H9 (cell line): ENCODE results near the gene RPL29. TPM values are rescaled to one million over a fixed set of nuclear protein-coding genes. Genes with fewer than 3 reads are reported as not detected.

Experiments used
- DNase-seq: peaks from one replicate; pipeline ENCODE4 v3.0.0-alpha.2; 2017
- H2AFZ ChIP-seq: one replicate; pipeline ENCODE4 v1.6.1; 2013; ENCODE audit warnings: mild to moderate bottlenecking, low read length, control low read depth, moderate library complexity
- H2AK5ac ChIP-seq: 2 replicates; pipeline ENCODE4 v1.6.1; 2013; ENCODE audit warnings: low read length, control low read depth, mixed read lengths; ENCODE audit not compliant: insufficient read length
- H2BK120ac ChIP-seq: one replicate; pipeline ENCODE4 v1.6.1; 2013; ENCODE audit warnings: low read depth, mild to moderate bottlenecking, low read length, control low read depth, inconsistent platforms; ENCODE audit not compliant: poor library complexity, severe bottlenecking
- H2BK12ac ChIP-seq: 2 replicates; pipeline ENCODE4 v1.6.1; 2013; ENCODE audit warnings: low read length, control low read depth, mixed read lengths, low read depth; ENCODE audit not compliant: insufficient read length
- H2BK15ac ChIP-seq: 2 replicates; pipeline ENCODE4 v1.6.1; 2013; ENCODE audit warnings: low read depth, low read length, control low read depth
- H2BK20ac ChIP-seq: one replicate; pipeline ENCODE4 v1.6.1; 2013; ENCODE audit warnings: low read depth, mild to moderate bottlenecking, low read length, control low read depth, inconsistent platforms; ENCODE audit not compliant: poor library complexity, severe bottlenecking
- H2BK5ac ChIP-seq: 2 replicates; pipeline ENCODE4 v1.6.1; 2013; ENCODE audit warnings: low read length, control low read depth, mixed read lengths; ENCODE audit not compliant: insufficient read length
- H3K14ac ChIP-seq: 2 replicates; pipeline ENCODE4 v1.6.1; 2013; ENCODE audit warnings: low read length, control low read depth; ENCODE audit not compliant: insufficient read depth
- H3K18ac ChIP-seq: 2 replicates; pipeline ENCODE4 v1.6.1; 2013; ENCODE audit warnings: low read depth, mild to moderate bottlenecking, mixed read lengths, low read length, control low read depth; ENCODE audit not compliant: insufficient read length
- H3K23ac ChIP-seq: 2 replicates; pipeline ENCODE4 v1.6.1; 2013; ENCODE audit warnings: low read length, control low read depth, mixed read lengths, low read depth; ENCODE audit not compliant: insufficient read length
- H3K23me2 ChIP-seq: 2 replicates; pipeline ENCODE4 v1.6.1; 2013; ENCODE audit warnings: low read depth, mild to moderate bottlenecking, mixed read lengths, low read length, control low read depth; ENCODE audit not compliant: insufficient read length, poor library complexity, severe bottlenecking
- H3K27ac ChIP-seq: 2 replicates; pipeline ENCODE4 v1.5.1; 2013; ENCODE audit warnings: low read length, control low read depth, mixed read lengths, low read depth; ENCODE audit not compliant: insufficient read length
- H3K27me3 ChIP-seq: 2 replicates; pipeline ENCODE4 v1.6.1; 2013; ENCODE audit warnings: low read length, control low read depth, inconsistent platforms; ENCODE audit not compliant: insufficient read depth
- H3K4ac ChIP-seq: 2 replicates; pipeline ENCODE4 v1.6.1; 2013; ENCODE audit warnings: low read depth, mild to moderate bottlenecking, control low read depth, inconsistent platforms, low read length, moderate library complexity
- H3K4me1 ChIP-seq: 2 replicates; pipeline ENCODE4 v1.6.1; 2013; ENCODE audit warnings: low read length, control low read depth, inconsistent platforms; ENCODE audit not compliant: insufficient read depth
- H3K4me2 ChIP-seq: 2 replicates; pipeline ENCODE4 v1.6.1; 2013; ENCODE audit warnings: low read length, control low read depth, mixed read lengths; ENCODE audit not compliant: insufficient read length, insufficient read depth
- H3K56ac ChIP-seq: 2 replicates; pipeline ENCODE4 v1.6.1; 2013; ENCODE audit warnings: low read depth, mild to moderate bottlenecking, mixed read lengths, low read length, control low read depth; ENCODE audit not compliant: insufficient read length
- H3K79me1 ChIP-seq: 2 replicates; pipeline ENCODE4 v1.6.1; 2013; ENCODE audit warnings: low read depth, mild to moderate bottlenecking, moderate library complexity, low read length, control low read depth, inconsistent platforms; ENCODE audit not compliant: insufficient read depth, poor library complexity, severe bottlenecking
- H3K79me2 ChIP-seq: 2 replicates; pipeline ENCODE4 v1.6.1; 2013; ENCODE audit warnings: low read length, control low read depth, inconsistent platforms; ENCODE audit not compliant: insufficient read depth
- H3K9ac ChIP-seq: 2 replicates; pipeline ENCODE4 v1.6.1; 2013; ENCODE audit warnings: low read length, control low read depth, mixed read lengths; ENCODE audit not compliant: insufficient read length; ENCODE audit errors: extremely low read depth
- H3K9me3 ChIP-seq: one replicate; pipeline ENCODE4 v1.6.1; 2013; ENCODE audit warnings: low read depth, low read length, inconsistent platforms; ENCODE audit not compliant: control insufficient read depth
- H3T11ph ChIP-seq: one replicate; pipeline ENCODE4 v1.6.1; 2013; ENCODE audit warnings: mild to moderate bottlenecking, low read length, control low read depth, inconsistent platforms
- H4K20me1 ChIP-seq: one replicate; pipeline ENCODE4 v1.6.1; 2013; ENCODE audit not compliant: control insufficient read depth, insufficient read length, insufficient read depth
- H4K5ac ChIP-seq: 2 replicates; pipeline ENCODE4 v1.6.1; 2013; ENCODE audit warnings: low read depth, mild to moderate bottlenecking, mixed read lengths, low read length, control low read depth; ENCODE audit not compliant: insufficient read length
- H4K8ac ChIP-seq: replicated peaks from 2 replicates; pipeline ENCODE4 v1.6.1; 2013; ENCODE audit warnings: low read length, control low read depth, mixed read lengths, low read depth; ENCODE audit not compliant: insufficient read length
- H4K91ac ChIP-seq: 2 replicates; pipeline ENCODE4 v1.6.1; 2013; ENCODE audit warnings: low read depth, mild to moderate bottlenecking, moderate library complexity, mixed read lengths, low read length, control low read depth; ENCODE audit not compliant: insufficient read length
- H3K27ac Mint-ChIP-seq, 3 experiments: 2 replicates in 2 of 3; 3 replicates in 1 of 3; pipeline ENCODE4 v1.8.0; 2020 to 2021; ENCODE audit warnings: mixed read lengths in 3 of 3, mild to moderate bottlenecking in 1 of 3, moderate library complexity in 1 of 3
- H3K27me3 Mint-ChIP-seq: 2 replicates; pipeline ENCODE4 v1.8.0; 2021; ENCODE audit warnings: low read depth, mild to moderate bottlenecking, moderate library complexity, mixed read lengths
- H3K36me3 Mint-ChIP-seq, 3 experiments: 2 replicates in 2 of 3; 3 replicates in 1 of 3; pipeline ENCODE4 v1.8.0; 2020 to 2021; ENCODE audit warnings: low read depth in 3 of 3, mixed read lengths in 3 of 3; ENCODE audit not compliant: insufficient read depth in 1 of 3
- H3K4me1 Mint-ChIP-seq, 2 experiments: 2 replicates each; pipeline ENCODE4 v1.8.0; 2020; ENCODE audit warnings: mixed read lengths in 2 of 2
- H3K4me3 Mint-ChIP-seq, 2 experiments: 2 replicates in 1 of 2; 3 replicates in 1 of 2; pipeline ENCODE4 v1.8.0; 2020 to 2021; ENCODE audit warnings: mild to moderate bottlenecking in 2 of 2, mixed read lengths in 2 of 2, moderate library complexity in 1 of 2
- H3K9me3 Mint-ChIP-seq, 2 experiments: 2 replicates in 1 of 2; 3 replicates in 1 of 2; pipeline ENCODE4 v1.8.0; 2020; ENCODE audit warnings: mild to moderate bottlenecking in 2 of 2, mixed read lengths in 2 of 2, moderate library complexity in 1 of 2
- WGBS: extraction: QIAGEN DNeasy Blood & Tissue Kit; methylation state at CpG from one replicate; pipeline ENCODE4 v1.1.7; 2013; ENCODE audit warnings: missing lambda C conversion rate, low lambda C conversion rate, mixed read lengths; ENCODE audit not compliant: insufficient read length; ENCODE audit errors: extremely low coverage; 5-methylcytosine and 5-hydroxymethylcytosine counted together
- total RNA-seq: library from RNA; stranded (reverse); gene quantifications from 2 replicates; pipeline ENCODE4 v1.2.1, GENCODE V29; 2021
- TF ChIP-seq, protein P1 (sequence below): fragments of 200-600 bp; sonication (generic); conservative IDR thresholded peaks from 3 replicates; pipeline ENCODE4 v1.8.0; 2021; ENCODE audit warnings: antibody characterized with exemption, mild to moderate bottlenecking

Gene RPL29
- total RNA-seq, 1 experiment from 2014 or later, result 1,592 TPM

GRCh38 chr3:52007291-52007690 lies 11.6 kb upstream of the RPL29 start:
- TF ChIP-seq, protein P1, sequence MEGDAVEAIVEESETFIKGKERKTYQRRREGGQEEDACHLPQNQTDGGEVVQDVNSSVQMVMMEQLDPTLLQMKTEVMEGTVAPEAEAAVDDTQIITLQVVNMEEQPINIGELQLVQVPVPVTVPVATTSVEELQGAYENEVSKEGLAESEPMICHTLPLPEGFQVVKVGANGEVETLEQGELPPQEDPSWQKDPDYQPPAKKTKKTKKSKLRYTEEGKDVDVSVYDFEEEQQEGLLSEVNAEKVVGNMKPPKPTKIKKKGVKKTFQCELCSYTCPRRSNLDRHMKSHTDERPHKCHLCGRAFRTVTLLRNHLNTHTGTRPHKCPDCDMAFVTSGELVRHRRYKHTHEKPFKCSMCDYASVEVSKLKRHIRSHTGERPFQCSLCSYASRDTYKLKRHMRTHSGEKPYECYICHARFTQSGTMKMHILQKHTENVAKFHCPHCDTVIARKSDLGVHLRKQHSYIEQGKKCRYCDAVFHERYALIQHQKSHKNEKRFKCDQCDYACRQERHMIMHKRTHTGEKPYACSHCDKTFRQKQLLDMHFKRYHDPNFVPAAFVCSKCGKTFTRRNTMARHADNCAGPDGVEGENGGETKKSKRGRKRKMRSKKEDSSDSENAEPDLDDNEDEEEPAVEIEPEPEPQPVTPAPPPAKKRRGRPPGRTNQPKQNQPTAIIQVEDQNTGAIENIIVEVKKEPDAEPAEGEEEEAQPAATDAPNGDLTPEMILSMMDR, result no peak
- Histone ChIP-seq H3K79me2 (no peaks in the 10 kb centered on the region), H3K14ac (no peak overlapping the region), H3K79me1 (no peaks in the 10 kb centered on the region), H4K91ac (no peak overlapping the region), H3T11ph (no peak overlapping the region), H3K4me1 (peaks cover 15% of the 10 kb centered on the region; the same call in 1 of the 2 replicates), H4K20me1 (no peaks in the 10 kb centered on the region), H3K4ac (no peak overlapping the region), H3K27ac (no peak overlapping the region), H2AK5ac (no peak overlapping the region), H3K18ac (no peak overlapping the region), H3K23ac (no peak overlapping the region), H2BK120ac (no peak overlapping the region), H2BK20ac (no peak overlapping the region), H3K27me3 (no peaks in the 10 kb centered on the region), H3K56ac (no peak overlapping the region), H3K9ac (no peak overlapping the region), H3K9me3 (no peaks in the 10 kb centered on the region), H2AFZ (no peak overlapping the region), H4K8ac (no peak overlapping the region), H2BK12ac (no peak overlapping the region), H3K23me2 (no peaks in the 10 kb centered on the region), H2BK5ac (no peak overlapping the region), H2BK15ac (no peak overlapping the region), H4K5ac (no peak overlapping the region), H3K4me2 (no peak overlapping the region)
- Mint-ChIP-seq H3K4me1 (peaks cover 43 to 55% of the 10 kb centered on the region in 2 experiments), H3K4me3 (no peak overlapping the region), H3K27me3 (peaks cover 4% of the 10 kb centered on the region), H3K27ac (no peak overlapping the region; a peak in 1 of 7 replicates), H3K9me3 (no peaks in the 10 kb centered on the region), H3K36me3 (no peaks in the 10 kb centered on the region)
- no CpG with 5 or more reads among the region's 4 CpGs for WGBS
- DNase-seq, result no peak
